HEK293 (cell line): Measurements from ENCODE around the gene DNHD1.

Experiments
- CTCF ChIA-PET: fragments of 350-600 bp; formaldehyde crosslinking; extraction: SDS; loops from one replicate; lab custom pipeline; 2021; ENCODE audit warnings: antibody characterized with exemption; lab: Yijun Ruan, JAX
- POLR2A ChIA-PET: fragments of 300-600 bp; formaldehyde crosslinking; extraction: SDS; loops from one replicate; lab custom pipeline; 2020; ENCODE audit warnings: antibody characterized with exemption, inconsistent platforms; lab: Yijun Ruan, JAX
- H3K27ac ChIP-seq: fragments of 200-500 bp; sonication (Bioruptor generic); 2 replicates; pipeline ENCODE4 v1.5.1; 2014; ENCODE audit warnings: low read depth, low read length, control low read depth, inconsistent platforms; ENCODE audit errors: extremely low read depth
- H3K36me3 ChIP-seq, 2 experiments: fragments of 200-500 bp in 1 of 2; sonication (Bioruptor generic) in 1 of 2; 1 replicate in 1 of 2; 2 replicates in 1 of 2; pipeline ENCODE4 v1.5.1; 2014 to 2017; ENCODE audit warnings: inconsistent platforms in 2 of 2, low read length in 2 of 2; ENCODE audit not compliant: control insufficient read depth in 2 of 2, insufficient read depth in 1 of 2
- H3K4me1 ChIP-seq: fragments of 200-500 bp; sonication (Bioruptor generic); 2 replicates; pipeline ENCODE4 v1.5.1; 2014; ENCODE audit warnings: mild to moderate bottlenecking, low read length, inconsistent platforms; ENCODE audit not compliant: control insufficient read depth, insufficient read depth
- H3K4me3 ChIP-seq: 2 replicates; pipeline ENCODE4 v1.5.1; 2011; ENCODE audit warnings: low read depth, mild to moderate bottlenecking, control low read depth, low read length, moderate library complexity
- H3K9me3 ChIP-seq: fragments of 200-500 bp; sonication (Bioruptor generic); 2 replicates; pipeline ENCODE4 v1.5.1; 2014; ENCODE audit warnings: low read depth, low read length, inconsistent platforms; ENCODE audit not compliant: control insufficient read depth, insufficient read depth
- BCL11B ChIP-seq: fragments of 450-650 bp; formaldehyde crosslinking; IDR thresholded peaks from 2 replicates; pipeline ENCODE4 v1.5.1; 2016; ENCODE audit warnings: low read depth, missing biosample characterization, missing genetic modification characterization
- HOXA7 ChIP-seq: sonication (generic); formaldehyde crosslinking; IDR thresholded peaks from 2 replicates; pipeline ENCODE4 v1.8.1; 2022; ENCODE audit warnings: missing genetic modification reagents, borderline replicate concordance
- HOXC10 ChIP-seq: sonication (generic); formaldehyde crosslinking; IDR thresholded peaks from 2 replicates; pipeline ENCODE4 v1.8.1; 2023; ENCODE audit warnings: mild to moderate bottlenecking, missing genetic modification reagents
- PRDM6 ChIP-seq: fragments of 450-650 bp; formaldehyde crosslinking; IDR thresholded peaks from 2 replicates; pipeline ENCODE4 v1.5.1; 2017; ENCODE audit warnings: missing biosample characterization, missing genetic modification characterization
- SALL2 ChIP-seq: fragments of 450-650 bp; formaldehyde crosslinking; IDR thresholded peaks from 2 replicates; pipeline ENCODE4 v1.5.0; 2017; ENCODE audit warnings: missing biosample characterization, mild to moderate bottlenecking, missing genetic modification characterization, borderline replicate concordance
- TCF7L2 ChIP-seq: IDR thresholded peaks from 2 replicates; pipeline ENCODE4 v1.6.1; 2011; ENCODE audit warnings: low read depth, mild to moderate bottlenecking, inconsistent platforms, low read length, moderate library complexity, borderline replicate concordance
- YY1 ChIP-seq: fragments of 450-650 bp; formaldehyde crosslinking; IDR thresholded peaks from 2 replicates; pipeline ENCODE4 v1.5.1; 2018; ENCODE audit warnings: missing biosample characterization, missing genetic modification characterization
- ZBTB21 ChIP-seq: fragments of 450-650 bp; formaldehyde crosslinking; IDR thresholded peaks from 2 replicates; pipeline ENCODE4 v1.5.1; 2017; ENCODE audit warnings: missing biosample characterization, missing genetic modification characterization
- ZNF114 ChIP-seq: fragments of 450-650 bp; formaldehyde crosslinking; IDR thresholded peaks from 2 replicates; pipeline ENCODE4 v1.5.0; 2017; ENCODE audit warnings: missing biosample characterization, missing genetic modification characterization
- ZNF121 ChIP-seq: fragments of 450-650 bp; formaldehyde crosslinking; IDR thresholded peaks from 2 replicates; pipeline ENCODE4 v1.5.1; 2016; ENCODE audit warnings: missing biosample characterization, missing genetic modification characterization
- ZNF292 ChIP-seq: fragments of 450-650 bp; formaldehyde crosslinking; IDR thresholded peaks from 2 replicates; pipeline ENCODE4 v1.5.1; 2016; ENCODE audit warnings: low read depth, missing biosample characterization, missing genetic modification characterization, borderline replicate concordance
- ZNF335 ChIP-seq: fragments of 450-650 bp; formaldehyde crosslinking; conservative IDR thresholded peaks from 2 replicates; pipeline ENCODE4 v1.5.1; 2016; ENCODE audit warnings: missing biosample characterization, missing genetic modification characterization
- ZNF426 ChIP-seq: fragments of 450-650 bp; formaldehyde crosslinking; IDR thresholded peaks from 2 replicates; pipeline ENCODE4 v1.5.1; 2017; ENCODE audit warnings: missing biosample characterization, missing genetic modification characterization, mild to moderate bottlenecking, inconsistent platforms, moderate library complexity
- ZNF513 ChIP-seq: fragments of 450-650 bp; IDR thresholded peaks from 2 replicates; pipeline ENCODE4 v1.5.1; 2018; ENCODE audit warnings: missing biosample characterization, missing genetic modification characterization
- ZNF561 ChIP-seq: fragments of 450-650 bp; IDR thresholded peaks from 2 replicates; pipeline ENCODE4 v1.5.1; 2018; ENCODE audit warnings: missing biosample characterization, missing genetic modification characterization, borderline replicate concordance
- ZNF596 ChIP-seq: fragments of 450-650 bp; IDR thresholded peaks from 2 replicates; pipeline ENCODE4 v1.5.0; 2018; ENCODE audit warnings: missing biosample characterization, mild to moderate bottlenecking, missing genetic modification characterization, moderate library complexity
- ZNF626 ChIP-seq: fragments of 450-650 bp; sonication (Bioruptor Pico); formaldehyde crosslinking; IDR thresholded peaks from 2 replicates; pipeline ENCODE4 v1.5.1; 2018; ENCODE audit warnings: missing biosample characterization, missing genetic modification characterization, inconsistent platforms
- ZNF677 ChIP-seq: fragments of 450-650 bp; IDR thresholded peaks from 2 replicates; pipeline ENCODE4 v1.5.0; 2018; ENCODE audit warnings: missing biosample characterization, mild to moderate bottlenecking, missing genetic modification characterization, moderate library complexity
- ZSCAN30 ChIP-seq: fragments of 450-650 bp; IDR thresholded peaks from 2 replicates; pipeline ENCODE4 v1.5.1; 2018; ENCODE audit warnings: missing biosample characterization, mild to moderate bottlenecking, missing genetic modification characterization, moderate library complexity
- ZSCAN4 ChIP-seq: fragments of 450-650 bp; formaldehyde crosslinking; IDR thresholded peaks from 2 replicates; pipeline ENCODE4 v1.5.1; 2017; ENCODE audit warnings: missing biosample characterization, missing genetic modification characterization
- TF ChIP-seq, protein P1 (sequence below): fragments of 450-650 bp; formaldehyde crosslinking; IDR thresholded peaks from 2 replicates; pipeline ENCODE4 v1.5.1; 2016; ENCODE audit warnings: missing biosample characterization, missing genetic modification characterization

DNHD1 gene

GRCh38 chr11:6468712-6469495 is 28.2 kb upstream of the DNHD1 start (continued):
- no peak for TF ChIP-seq ZSCAN4 (tag by site-specific recombination)
- TF ChIP-seq ZNF114 (tag by site-specific recombination) = no peak

DNA sequence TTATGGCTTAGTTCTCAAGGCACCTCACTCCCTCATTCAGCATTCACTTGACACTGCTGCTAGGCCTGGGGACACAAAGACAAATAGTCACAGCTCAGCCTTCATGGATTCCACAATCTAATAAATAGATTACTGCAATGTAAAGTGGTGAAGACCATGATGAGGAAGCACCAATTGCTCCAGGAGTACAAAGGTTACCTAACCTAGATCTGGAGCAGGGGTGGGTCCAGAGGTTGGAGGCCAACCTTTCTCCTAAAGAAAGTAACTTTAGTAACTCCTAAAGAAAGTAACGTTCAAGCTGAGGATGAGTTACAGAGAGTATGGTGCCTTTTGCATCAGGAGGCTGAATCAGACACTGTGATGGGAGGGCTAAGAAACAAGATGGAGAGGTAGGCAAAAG is 27.5 kb upstream of the DNHD1 start:
- no peak overlapping the region for H3K4me3 ChIP-seq
- H3K4me1 ChIP-seq = no peaks in the 10 kb centered on the region
- H3K9me3 ChIP-seq = no peaks in the 10 kb centered on the region
- TF ChIP-seq ZNF513 (tag by site-specific recombination) = peak; percentile 32; the same call in 1 of the 2 replicates
- TF ChIP-seq HOXC10 (CRISPR knock-in tag) = no peak
- TF ChIP-seq ZNF121 (tag by site-specific recombination) = no peak
- no peak for TF ChIP-seq ZBTB21 (tag by site-specific recombination)
- TF ChIP-seq ZNF335 (tag by site-specific recombination) = 0 out of 2 replicates have a peak, but pooled peaks have one; percentile 13
- TF ChIP-seq ZNF596 (tag by site-specific recombination) = no peak
- H3K27ac ChIP-seq = no peak overlapping the region
- POLR2A ChIA-PET = interaction anchor here (0.8 to 1.7 kb wide), 6 partner anchors 13 to 235 kb away, joined by 3 to 40 read pairs (median 8); partner anchors contain the start of genes APBB1, ARFIP2, FHIP1B and SMPD1
- H3K36me3 ChIP-seq = peaks cover 0 to 13% of the 10 kb centered on the region in 2 experiments; a peak in 1 of 3 replicates
- CTCF ChIA-PET = interaction anchor here (0.9 to 2.4 kb wide), 4 partner anchors 24 to 90 kb away, joined by 3 to 12 read pairs (median 8); no protein-coding TSS in a partner anchor

DNA sequence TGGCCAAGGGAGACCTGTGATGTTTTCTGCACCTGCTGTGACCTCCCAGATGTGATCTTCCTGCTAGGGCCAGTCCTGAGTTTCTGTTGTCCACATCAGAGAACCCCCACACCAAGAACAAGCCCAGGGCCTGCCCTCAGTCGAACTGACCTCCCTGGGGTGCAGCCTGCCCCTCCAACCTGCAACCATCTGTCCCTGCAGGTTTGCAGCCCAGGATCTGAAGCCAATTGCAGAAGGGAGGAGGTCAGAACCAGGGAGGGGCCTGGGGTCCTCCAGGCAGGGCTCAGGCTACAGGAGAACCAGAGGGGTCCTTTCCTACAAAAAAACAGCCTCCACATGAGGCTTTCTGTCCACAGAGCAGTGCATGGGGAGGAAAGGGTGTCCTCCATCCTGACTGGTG is 24.1 kb upstream of the DNHD1 start:
- Histone ChIP-seq H3K4me1 (no peaks in the 10 kb centered on the region), H3K9me3 (no peaks in the 10 kb centered on the region), H3K27ac (no peak overlapping the region), H3K36me3 (peaks cover 0 to 19% of the 10 kb centered on the region in 2 experiments; a peak in 1 of 3 replicates), H3K4me3 (peak overlapping the region; percentile 74)
- ChIA-PET CTCF (interaction anchor here (1.1 to 6.3 kb wide), 3 partner anchors 30 to 94 kb away, joined by 3 to 27 read pairs (median 5); no protein-coding TSS in a partner anchor), POLR2A (interaction anchor here (0.7 to 2.3 kb wide), 5 partner anchors 9 to 94 kb away, joined by 3 to 9 read pairs (median 7); partner anchors contain the start of genes APBB1, ARFIP2, SMPD1 and TIMM10B)
- TF ChIP-seq TCF7L2 = no peak
- TF ChIP-seq, protein P1, sequence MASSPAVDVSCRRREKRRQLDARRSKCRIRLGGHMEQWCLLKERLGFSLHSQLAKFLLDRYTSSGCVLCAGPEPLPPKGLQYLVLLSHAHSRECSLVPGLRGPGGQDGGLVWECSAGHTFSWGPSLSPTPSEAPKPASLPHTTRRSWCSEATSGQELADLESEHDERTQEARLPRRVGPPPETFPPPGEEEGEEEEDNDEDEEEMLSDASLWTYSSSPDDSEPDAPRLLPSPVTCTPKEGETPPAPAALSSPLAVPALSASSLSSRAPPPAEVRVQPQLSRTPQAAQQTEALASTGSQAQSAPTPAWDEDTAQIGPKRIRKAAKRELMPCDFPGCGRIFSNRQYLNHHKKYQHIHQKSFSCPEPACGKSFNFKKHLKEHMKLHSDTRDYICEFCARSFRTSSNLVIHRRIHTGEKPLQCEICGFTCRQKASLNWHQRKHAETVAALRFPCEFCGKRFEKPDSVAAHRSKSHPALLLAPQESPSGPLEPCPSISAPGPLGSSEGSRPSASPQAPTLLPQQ (tag by site-specific recombination) = no peak
- no peak for TF ChIP-seq SALL2 (tag by site-specific recombination)
- TF ChIP-seq PRDM6 (tag by site-specific recombination) = no peak
- TF ChIP-seq ZSCAN30 (tag by site-specific recombination) = no peak
- TF ChIP-seq ZNF677 (tag by site-specific recombination) = no peak
- TF ChIP-seq ZNF292 (tag by site-specific recombination) = no peak
- TF ChIP-seq ZNF561 (tag by site-specific recombination) = no peak
- TF ChIP-seq ZNF626 (tag by site-specific recombination) = no peak
- no peak for TF ChIP-seq ZNF426 (tag by site-specific recombination)
- TF ChIP-seq HOXA7 (CRISPR knock-in tag) = no peak
- TF ChIP-seq YY1 (tag by site-specific recombination) = no peak
- no peak for TF ChIP-seq BCL11B
